ENCODE results near the gene SKI.

SKI gene

GRCh38 chr1:2194319-2194897 lies 33.7 kb upstream of the SKI start, which contains the start of gene FAAP20:
Gene FAAP20 (minus strand): TSS chr1:2194772. CDS start chr1:2194749, 23 bp downstream.
- no peak for DNase-seq (ENCODE audit: low read depth)

GRCh38 chr1:2194898-2195673 lies 33.0 kb upstream of the SKI start:
- DNase-seq (ENCODE audit: low read depth), result no peak

- DNase-seq (ENCODE audit: low read depth), result no peak
Measured at GRCh38 chr1:2195785-2196184, 32.3 kb upstream of the SKI start.

GRCh38 chr1:2196901-2197638 lies 31.0 kb upstream of the SKI start:
- no peak for DNase-seq (ENCODE audit: low read depth)

- no peak for DNase-seq (ENCODE audit: low read depth)
Measured at GRCh38 chr1:2197707-2198165, 30.4 kb upstream of the SKI start.

GRCh38 chr1:2198571-2198970 lies 29.5 kb upstream of the SKI start:
- DNase-seq (ENCODE audit: low read depth), result no peak

GRCh38 chr1:2199042-2199810 lies 28.9 kb upstream of the SKI start:
- no peak for DNase-seq (ENCODE audit: low read depth)

- no peak for DNase-seq (ENCODE audit: low read depth)
Measured at GRCh38 chr1:2200308-2200943, 27.7 kb upstream of the SKI start.

GRCh38 chr1:2201062-2201461 lies 27.1 kb upstream of the SKI start:
- DNase-seq (ENCODE audit: low read depth), result no peak

- DNase-seq (ENCODE audit: low read depth), result no peak
Measured at GRCh38 chr1:2202008-2202575, 26.0 kb upstream of the SKI start.

GRCh38 chr1:2202843-2203601 lies 25.1 kb upstream of the SKI start:
- DNase-seq (ENCODE audit: low read depth), result no peak

GRCh38 chr1:2203671-2204414 lies 24.3 kb upstream of the SKI start:
- no peak for DNase-seq (ENCODE audit: low read depth)

GRCh38 chr1:2204415-2205190 lies 23.5 kb upstream of the SKI start:
- no peak for DNase-seq (ENCODE audit: low read depth)

GRCh38 chr1:2205191-2205952 lies 22.7 kb upstream of the SKI start:
- no peak for DNase-seq (ENCODE audit: low read depth)

GRCh38 chr1:2206813-2207487 lies 21.2 kb upstream of the SKI start:
- DNase-seq (ENCODE audit: low read depth), result no peak

- no peak for DNase-seq (ENCODE audit: low read depth)
Measured at GRCh38 chr1:2208309-2209239, 19.5 kb upstream of the SKI start.
